Psoas muscle (tissue), 8 donors: ENCODE results near the gene DNPEP. TPM values are rescaled to one million over a fixed set of nuclear protein-coding genes. Genes with fewer than 3 reads are reported as not detected.

Experiments used
- ATAC-seq, 4 donors: fragments of 200-7000 bp; cut with Tn5 transposase; one replicate each; pipeline ENCODE4 v1.9.1; 2020; ENCODE audit warnings: moderate library complexity in 3 of 4, mild to moderate bottlenecking in 2 of 4
- DNase-seq, 2 donors: peaks; one replicate each; pipeline ENCODE4 v3.0.0-alpha.2; 2020
- H3K27ac ChIP-seq: fragments of 200-600 bp; one replicate; pipeline ENCODE4 v1.8.0; 2022
- H3K27me3 ChIP-seq, 3 donors: fragments of 200-600 bp in 1 of 3; one replicate each; pipeline versions ENCODE4 v1.6.1 to v1.8.0; 2013 to 2022; ENCODE audit warnings: low read length in 2 of 3, mild to moderate bottlenecking in 2 of 3, moderate library complexity in 1 of 3; ENCODE audit not compliant: insufficient read depth in 3 of 3
- H3K36me3 ChIP-seq, 2 donors: fragments of 200-600 bp in 1 of 2; one replicate each; pipeline versions ENCODE4 v1.6.1 to v1.8.0; 2013 to 2022; ENCODE audit warnings: low read depth in 1 of 2, mild to moderate bottlenecking in 1 of 2, moderate library complexity in 1 of 2; ENCODE audit not compliant: insufficient read depth in 1 of 2
- H3K4me1 ChIP-seq: fragments of 200-600 bp; one replicate; pipeline ENCODE4 v1.8.0; 2022
- H3K4me3 ChIP-seq: fragments of 200-600 bp; one replicate; pipeline ENCODE4 v1.8.0; 2022; ENCODE audit warnings: mild to moderate bottlenecking
- H3K9me3 ChIP-seq: fragments of 200-600 bp; one replicate; pipeline ENCODE4 v1.8.0; 2022
- WGBS, 3 donors: extraction: QIAGEN DNeasy Blood & Tissue Kit; methylation state at CpG; one replicate each; pipeline versions ENCODE4 v1.1.6 to v1.1.7; 2013; 5-methylcytosine and 5-hydroxymethylcytosine counted together
- intact Hi-C, 2 donors: fragments of 100-400 bp; cut with DNase I; formaldehyde crosslinking; loops; one replicate each; pipeline versions ENCODE4 v1.11.0 to v1.14.2; 2022
- polyA plus RNA-seq, 3 donors: library from polyadenylated mRNA; stranded (reverse); fragments of 200-250 nt; gene quantifications; one replicate each; pipeline ENCODE4 v1.2.3, GENCODE V29; 2013
- total RNA-seq, 4 donors: library from RNA; stranded (reverse); fragmentation: NEBNext Ultra II Directional in 2 of 4; extraction: Animal tissue kit (Norgen Biotek cat#: 25700) in 2 of 4; gene quantifications; one replicate each; pipeline versions ENCODE4 v1.2.1 to v1.2.4, GENCODE V29; 2021 to 2023
- TF ChIP-seq, protein P1 (sequence below): fragments of 200-600 bp; IDR thresholded peaks from one replicate; pipeline ENCODE4 v1.8.0; 2022; ENCODE audit warnings: antibody characterized with exemption
- donor health status: healthy with polysubstance abuse.
- donor health status: DM: no; HTN: no; CAD: no; lungs with moderate emphysema.
- donor health status: Bipolar disorder and iron deficiency.
- donor health status: healthy.
- donor health status: DM: yes; HTN: yes; CAD: no.
- donor health status: DM: no; HTN: no; CAD: no.
- donor health status: DM: no; HTN: no; CAD: no.
- donor health status: DM: yes; HTN: yes; CAD: no.

The DNPEP gene
- total and polyA plus RNA-seq, 7 donors = 46.7 to 93.1 (median 65.4) TPM

DNA sequence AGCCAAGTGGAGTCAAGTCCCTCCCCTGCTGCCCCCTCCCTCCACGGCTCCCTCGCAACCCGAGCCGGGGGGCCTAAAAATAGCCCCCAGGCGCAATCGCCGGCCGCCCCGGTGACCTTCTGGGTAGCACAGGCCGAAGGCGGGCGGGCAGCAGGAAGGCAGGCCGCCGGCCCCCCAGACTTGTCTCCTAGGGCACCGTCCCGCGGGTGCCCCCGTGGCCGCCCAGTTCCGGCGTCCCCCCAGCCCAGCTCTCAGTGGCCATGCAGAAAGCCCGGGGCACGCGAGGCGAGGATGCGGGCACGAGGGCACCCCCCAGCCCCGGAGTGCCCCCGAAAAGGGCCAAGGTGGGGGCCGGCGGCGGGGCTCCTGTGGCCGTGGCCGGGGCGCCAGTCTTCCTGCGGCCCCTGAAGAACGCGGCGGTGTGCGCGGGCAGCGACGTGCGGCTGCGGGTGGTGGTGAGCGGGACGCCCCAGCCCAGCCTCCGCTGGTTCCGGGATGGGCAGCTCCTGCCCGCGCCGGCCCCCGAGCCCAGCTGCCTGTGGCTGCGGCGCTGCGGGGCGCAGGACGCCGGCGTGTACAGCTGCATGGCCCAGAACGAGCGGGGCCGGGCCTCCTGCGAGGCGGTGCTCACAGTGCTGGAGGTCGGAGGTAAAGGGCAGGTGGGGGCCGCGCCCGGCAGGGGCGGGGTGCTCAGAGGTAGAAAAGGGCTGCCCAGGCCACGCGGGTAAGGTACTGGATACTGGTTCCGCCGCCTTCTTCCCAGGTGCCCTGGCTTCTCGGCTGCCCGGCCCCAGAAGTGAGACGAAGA lies 47.2 kb upstream of the DNPEP start, which contains the start of gene SPEG:
TSS of gene SPEG (plus strand) at position 126 of the 808 bp plus-strand sequence. CDS start at position 261, 135 bp downstream.
- Histone ChIP-seq H3K36me3 (no peaks in the 10 kb centered on the region), H3K27ac (peak within 1 kb of the TSS; percentile 92), H3K9me3 (no peaks in the 10 kb centered on the region), H3K27me3 (no peaks in the 10 kb centered on the region), H3K4me1 (peaks cover 55% of the 10 kb centered on the region), H3K4me3 (peak within 1 kb of the TSS; percentile 70)
- DNase-seq = peak; percentile 74 to 92
- TF ChIP-seq, protein P1, sequence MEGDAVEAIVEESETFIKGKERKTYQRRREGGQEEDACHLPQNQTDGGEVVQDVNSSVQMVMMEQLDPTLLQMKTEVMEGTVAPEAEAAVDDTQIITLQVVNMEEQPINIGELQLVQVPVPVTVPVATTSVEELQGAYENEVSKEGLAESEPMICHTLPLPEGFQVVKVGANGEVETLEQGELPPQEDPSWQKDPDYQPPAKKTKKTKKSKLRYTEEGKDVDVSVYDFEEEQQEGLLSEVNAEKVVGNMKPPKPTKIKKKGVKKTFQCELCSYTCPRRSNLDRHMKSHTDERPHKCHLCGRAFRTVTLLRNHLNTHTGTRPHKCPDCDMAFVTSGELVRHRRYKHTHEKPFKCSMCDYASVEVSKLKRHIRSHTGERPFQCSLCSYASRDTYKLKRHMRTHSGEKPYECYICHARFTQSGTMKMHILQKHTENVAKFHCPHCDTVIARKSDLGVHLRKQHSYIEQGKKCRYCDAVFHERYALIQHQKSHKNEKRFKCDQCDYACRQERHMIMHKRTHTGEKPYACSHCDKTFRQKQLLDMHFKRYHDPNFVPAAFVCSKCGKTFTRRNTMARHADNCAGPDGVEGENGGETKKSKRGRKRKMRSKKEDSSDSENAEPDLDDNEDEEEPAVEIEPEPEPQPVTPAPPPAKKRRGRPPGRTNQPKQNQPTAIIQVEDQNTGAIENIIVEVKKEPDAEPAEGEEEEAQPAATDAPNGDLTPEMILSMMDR = no peak
- 4 to 8% (median 6%) methylated on average over 30 to 77 of the region's 77 CpGs for WGBS, 3 donors
- ATAC-seq = peak; percentile 58 to 69 (median 66)
- intact Hi-C loops = loop anchor here (2.0 kb wide), 2 partner anchors 30 to 32 kb away; no protein-coding TSS in a partner anchor

DNA sequence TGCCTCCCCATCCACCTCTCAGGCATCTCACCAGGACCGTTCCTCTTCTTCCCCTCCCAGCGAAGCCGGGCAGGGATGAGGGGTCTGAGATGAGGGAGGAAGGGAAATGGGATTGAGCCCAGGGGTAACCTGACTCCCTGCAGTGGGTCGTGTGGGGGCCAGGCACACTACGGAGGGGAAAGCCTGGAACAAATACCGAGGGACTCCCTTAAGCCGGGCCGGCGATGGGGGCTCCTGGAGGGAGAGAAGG lies 46.7 kb upstream of the DNPEP start:
- no peaks in the 10 kb centered on the region for H3K36me3 ChIP-seq
- TF ChIP-seq, protein P1 = no peak
- no peaks in the 10 kb centered on the region for H3K27me3 ChIP-seq
- H3K27ac ChIP-seq = peak overlapping the region; percentile 92
- peaks cover 51% of the 10 kb centered on the region for H3K4me1 ChIP-seq
- DNase-seq = no peak
- 1 to 15% (median 8%) methylated on average over 6 to 9 of the region's 9 CpGs for whole genome bisulfite sequencing, 3 donors
- intact Hi-C loops = loop anchor here (2.0 kb wide), 2 partner anchors 30 to 32 kb away; no protein-coding TSS in a partner anchor
- ATAC-seq = no peak
- H3K9me3 ChIP-seq = no peaks in the 10 kb centered on the region
- peak overlapping the region; percentile 70 for H3K4me3 ChIP-seq

DNA sequence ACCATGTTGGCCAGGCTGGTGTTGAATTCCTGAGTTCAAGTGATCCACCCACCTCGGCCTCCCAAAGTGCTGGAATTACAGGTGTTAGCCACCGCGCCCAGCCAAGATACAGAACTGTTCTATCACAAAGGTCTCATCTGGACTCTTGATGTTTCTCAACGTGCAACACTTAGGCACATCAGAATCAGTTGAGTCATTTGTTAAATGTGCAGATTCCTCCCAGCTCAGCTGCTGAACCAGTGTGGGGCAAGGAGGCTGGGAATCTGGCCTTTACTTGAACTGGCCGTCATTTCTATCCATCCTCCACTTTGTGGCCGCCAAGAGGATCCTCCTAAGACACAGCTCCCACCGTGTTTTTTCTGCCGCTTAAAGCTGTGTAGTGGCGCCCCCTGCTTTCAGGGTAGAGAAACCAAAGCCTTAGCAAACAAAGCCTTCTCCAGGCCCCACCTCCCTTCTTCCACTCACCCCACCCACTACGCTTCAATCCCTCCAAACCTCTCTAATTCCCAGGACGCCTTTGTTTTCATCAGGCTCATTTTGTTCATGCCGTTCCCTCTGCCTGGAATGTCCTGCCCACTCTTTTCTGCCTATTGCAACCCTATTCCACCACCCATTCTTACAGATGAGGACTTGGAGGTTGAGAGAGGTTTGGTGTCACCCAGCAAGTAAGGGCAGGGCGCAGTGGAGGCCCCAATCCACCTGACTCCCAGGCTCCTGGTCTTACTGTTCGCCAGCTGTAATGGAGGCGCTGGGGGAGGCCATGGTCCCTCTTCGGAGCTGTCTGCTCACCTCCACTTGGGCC lies 46.2 kb upstream of the DNPEP start:
- Histone ChIP-seq H3K4me1 (peaks cover 46% of the 10 kb centered on the region), H3K27ac (peak overlapping the region; percentile 92), H3K36me3 (no peaks in the 10 kb centered on the region), H3K4me3 (peak overlapping the region; percentile 70), H3K27me3 (no peaks in the 10 kb centered on the region), H3K9me3 (no peaks in the 10 kb centered on the region)
- intact Hi-C loops = loop anchor here (2.0 kb wide), 2 partner anchors 29 to 31 kb away; no protein-coding TSS in a partner anchor
- ATAC-seq (peak; percentile 28 to 46 (median 43)), DNase-seq (peak; percentile 65 to 83)
- WGBS, 3 donors = 34 to 55% (median 38%) methylated on average over 16 of the region's 16 CpGs
- TF ChIP-seq, protein P1 = peak; percentile 41

DNA sequence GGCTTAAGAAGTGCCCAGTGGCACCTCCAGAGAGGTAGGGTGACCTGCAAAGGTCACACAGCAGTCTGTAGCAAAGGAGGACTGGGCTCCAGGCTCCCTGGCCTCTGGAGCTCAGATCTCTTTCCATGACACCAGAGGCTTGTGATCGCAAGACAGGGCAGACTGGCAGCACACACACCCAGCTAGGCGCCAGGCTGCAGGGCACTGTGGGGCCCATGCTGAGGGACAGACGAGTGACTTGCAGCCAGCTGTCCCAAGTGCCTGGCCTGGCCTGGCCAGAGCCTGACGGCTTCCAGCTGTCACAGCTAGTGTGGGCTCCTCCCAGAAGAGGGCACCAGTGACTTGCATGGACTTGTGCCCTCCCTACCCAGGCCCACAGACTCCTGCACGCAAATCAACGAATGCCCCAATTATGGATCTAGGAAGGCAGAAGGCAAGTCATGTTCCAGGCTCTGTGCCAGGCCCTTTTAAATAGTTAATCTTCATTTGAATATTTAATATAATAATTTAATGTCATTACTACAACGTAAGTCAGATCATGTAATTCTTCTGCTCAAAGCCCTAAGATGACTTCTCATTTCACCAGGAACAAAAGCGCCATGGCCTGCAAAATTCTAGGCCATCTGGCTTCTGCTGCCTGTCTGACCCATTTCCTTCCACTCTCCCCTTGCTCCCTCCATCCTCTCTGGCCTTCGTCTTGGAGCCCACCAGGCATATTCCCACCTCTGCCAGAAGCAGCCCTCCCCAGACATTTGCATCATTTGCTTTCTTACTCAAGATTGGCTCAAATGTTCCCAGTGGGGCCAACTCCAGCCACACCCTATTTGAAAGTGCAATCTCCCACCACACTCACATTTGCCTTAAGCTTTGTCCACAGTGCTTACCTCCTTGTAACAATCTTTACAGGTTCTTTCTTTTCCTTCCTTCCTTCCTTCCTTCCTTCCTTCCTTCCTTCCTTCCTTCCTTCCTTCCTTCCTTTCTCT lies 43.2 kb upstream of the DNPEP start:
- peak; percentile 80 to 92 for DNase-seq
- intact Hi-C loops = no loop called here
- 25 to 32% (median 29%) methylated on average over 9 of the region's 9 CpGs for WGBS, 3 donors

More for the DNA sequence above, 43.2 kb upstream of the DNPEP start:
- H3K27ac ChIP-seq = peak overlapping the region; percentile 99
- peak; percentile 63 to 74 (median 70) for ATAC-seq
- H3K9me3 ChIP-seq = no peaks in the 10 kb centered on the region
- peaks cover 0 to 15% of the 10 kb centered on the region in 2 donors for H3K36me3 ChIP-seq
- H3K27me3 ChIP-seq = no peaks in the 10 kb centered on the region
- TF ChIP-seq, protein P1 = peak; percentile 20
- peaks cover 22% of the 10 kb centered on the region for H3K4me1 ChIP-seq
- no peak overlapping the region for H3K4me3 ChIP-seq
